Measurements from ENCODE around the gene ESR1. TPM values are rescaled to one million over a fixed set of nuclear protein-coding genes. Genes with fewer than 3 reads are reported as not detected.

Gene ESR1
- polyA plus RNA-seq, 1 of the 3 experiments (the other 2 are of a cell fraction), result under 0.01 TPM

GRCh38 chr6:152117156-152118133, 310.0 kb downstream of the ESR1 start:
- Histone ChIP-seq H3K4me1 (ENCODE audit: control insufficient read depth in 1 of 2, insufficient read depth in 2 of 2, low read depth in 1 of 2, low read length in 1 of 2) (peaks cover 0 to 9% of the 10 kb centered on the region in 2 experiments; a peak in 1 of 4 replicates), H2AFZ (ENCODE audit: low read depth) (no peak overlapping the region), H3K27me3 (ENCODE audit: insufficient read depth) (no peaks in the 10 kb centered on the region), H4K20me1 (ENCODE audit: insufficient read depth) (no peaks in the 10 kb centered on the region), H3K9me2 (no peaks in the 10 kb centered on the region), H3K9ac (no peak overlapping the region), H3K4me2 (no peak overlapping the region), H3K9me3 (no peaks in the 10 kb centered on the region), H3F3A (replicated peaks; ENCODE audit: insufficient read depth) (peaks cover 6% of the 10 kb centered on the region), H3K79me2 (ENCODE audit: insufficient read depth) (no peaks in the 10 kb centered on the region), H3K4me3 (ENCODE audit: low read depth in 2 of 2, low read length in 1 of 2) (no peak overlapping the region), H3K36me3 (replicated peaks in 1 of 2; ENCODE audit: control insufficient read depth in 1 of 2, insufficient read depth in 2 of 2, low read length in 1 of 2) (peaks cover 25% of the 10 kb centered on the region in 2 experiments), H3K27ac (ENCODE audit: low read depth in 2 of 2, low read length in 1 of 2) (no peak overlapping the region)
- CTCF ChIA-PET, result interaction anchor here (0.6 to 3.3 kb wide), 3 partner anchors 20 to 352 kb away, joined by 3 to 14 read pairs (median 4); no protein-coding TSS in a partner anchor
- POLR2A ChIA-PET, result no interaction called here
- no peak for DNase-seq
- WGBS (ENCODE audit: low lambda C conversion rate), result 76% methylated on average over 8 of the region's 9 CpGs
- TF ChIP-seq NFIC (IDR thresholded peaks at IDR 0.05; ENCODE audit: borderline replicate concordance) (no peak), FOXM1 (IDR thresholded peaks at IDR 0.05; ENCODE audit: low read depth) (no peak), RFX5 (IDR thresholded peaks at IDR 0.05; ENCODE audit: low read length) (no peak), NRF1 (IDR thresholded peaks at IDR 0.05; ENCODE audit: low read depth, low read length) (no peak), EP300 (IDR thresholded peaks at IDR 0.05; ENCODE audit: borderline replicate concordance in 1 of 2, low read depth in 1 of 2, low read length in 1 of 2) (no peak), TCF12 (IDR thresholded peaks at IDR 0.05) (no peak), GATA2 (CRISPR knock-in tag; IDR thresholded peaks at IDR 0.05) (no peak), ZBTB33 (IDR thresholded peaks at IDR 0.05; ENCODE audit: borderline replicate concordance, low read depth) (no peak), RAD21 (IDR thresholded peaks at IDR 0.05; ENCODE audit: low read length) (no peak), ELF1 (IDR thresholded peaks at IDR 0.05) (no peak), RCOR1 (IDR thresholded peaks at IDR 0.05; ENCODE audit: low read length) (no peak), USF2 (IDR thresholded peaks at IDR 0.05; ENCODE audit: borderline replicate concordance, low read depth, low read length) (no peak), POLR2AphosphoS5 (IDR thresholded peaks at IDR 0.05; ENCODE audit: low read depth, low read length) (no peak), FOXJ3 (CRISPR knock-in tag; IDR thresholded peaks at IDR 0.05) (no peak), CHD2 (IDR thresholded peaks at IDR 0.05; ENCODE audit: low read length, partially characterized antibody) (no peak), SIN3A (IDR thresholded peaks at IDR 0.05; ENCODE audit: borderline replicate concordance, low read depth, low read length) (no peak), YY1 (IDR thresholded peaks at IDR 0.05; ENCODE audit: low read depth) (no peak), MXI1 (IDR thresholded peaks at IDR 0.05; ENCODE audit: low read depth, low read length) (no peak)
- TF ChIP-seq, protein P1, sequence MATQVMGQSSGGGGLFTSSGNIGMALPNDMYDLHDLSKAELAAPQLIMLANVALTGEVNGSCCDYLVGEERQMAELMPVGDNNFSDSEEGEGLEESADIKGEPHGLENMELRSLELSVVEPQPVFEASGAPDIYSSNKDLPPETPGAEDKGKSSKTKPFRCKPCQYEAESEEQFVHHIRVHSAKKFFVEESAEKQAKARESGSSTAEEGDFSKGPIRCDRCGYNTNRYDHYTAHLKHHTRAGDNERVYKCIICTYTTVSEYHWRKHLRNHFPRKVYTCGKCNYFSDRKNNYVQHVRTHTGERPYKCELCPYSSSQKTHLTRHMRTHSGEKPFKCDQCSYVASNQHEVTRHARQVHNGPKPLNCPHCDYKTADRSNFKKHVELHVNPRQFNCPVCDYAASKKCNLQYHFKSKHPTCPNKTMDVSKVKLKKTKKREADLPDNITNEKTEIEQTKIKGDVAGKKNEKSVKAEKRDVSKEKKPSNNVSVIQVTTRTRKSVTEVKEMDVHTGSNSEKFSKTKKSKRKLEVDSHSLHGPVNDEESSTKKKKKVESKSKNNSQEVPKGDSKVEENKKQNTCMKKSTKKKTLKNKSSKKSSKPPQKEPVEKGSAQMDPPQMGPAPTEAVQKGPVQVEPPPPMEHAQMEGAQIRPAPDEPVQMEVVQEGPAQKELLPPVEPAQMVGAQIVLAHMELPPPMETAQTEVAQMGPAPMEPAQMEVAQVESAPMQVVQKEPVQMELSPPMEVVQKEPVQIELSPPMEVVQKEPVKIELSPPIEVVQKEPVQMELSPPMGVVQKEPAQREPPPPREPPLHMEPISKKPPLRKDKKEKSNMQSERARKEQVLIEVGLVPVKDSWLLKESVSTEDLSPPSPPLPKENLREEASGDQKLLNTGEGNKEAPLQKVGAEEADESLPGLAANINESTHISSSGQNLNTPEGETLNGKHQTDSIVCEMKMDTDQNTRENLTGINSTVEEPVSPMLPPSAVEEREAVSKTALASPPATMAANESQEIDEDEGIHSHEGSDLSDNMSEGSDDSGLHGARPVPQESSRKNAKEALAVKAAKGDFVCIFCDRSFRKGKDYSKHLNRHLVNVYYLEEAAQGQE (IDR thresholded peaks at IDR 0.05; ENCODE audit: low read depth, low read length), result no peak

All from SK-N-SH (cell line).